Measurements from ENCODE around the gene MTHFD1.
A peak's percentile ranks its signal among the peaks of the same experiment; 100 is the strongest.

Gene MTHFD1

GRCh38 chr14:64454671-64455070, 66.5 kb downstream of the MTHFD1 start:
- no peak for DNase-seq

- DNase-seq = no peak
Observed at GRCh38 chr14:64459405-64460136, 71.4 kb downstream of the MTHFD1 start.

GRCh38 chr14:64461221-64461620, 73.1 kb downstream of the MTHFD1 start:
- DNase-seq = no peak

- no peak for DNase-seq
Observed at GRCh38 chr14:64463195-64463594, 75.0 kb downstream of the MTHFD1 start.

GRCh38 chr14:64463873-64464272, 75.7 kb downstream of the MTHFD1 start:
- DNase-seq = no peak

- no peak for DNase-seq
Observed at GRCh38 chr14:64464651-64465050, 76.5 kb downstream of the MTHFD1 start.

- peak; percentile 63 for DNase-seq
Observed at GRCh38 chr14:64465191-64465822, 77.2 kb downstream of the MTHFD1 start, which contains the start of gene AKAP5. Gene AKAP5, plus strand, starts transcription at chr14:64465499. Its CDS starts 2,896 bp downstream, at chr14:64468395.

GRCh38 chr14:64465831-64466554, 77.8 kb downstream of the MTHFD1 start:
- peak; percentile 37 for DNase-seq

GRCh38 chr14:64467101-64467500, 78.9 kb downstream of the MTHFD1 start:
- DNase-seq = peak; percentile 70

- peak; percentile 10 for DNase-seq
Observed at GRCh38 chr14:64467566-64467965, 79.4 kb downstream of the MTHFD1 start.

GRCh38 chr14:64468451-64468850, 80.3 kb downstream of the MTHFD1 start:
- no peak for DNase-seq

GRCh38 chr14:64474041-64474440, 85.9 kb downstream of the MTHFD1 start:
- DNase-seq = no peak

GRCh38 chr14:64474698-64475097, 86.5 kb downstream of the MTHFD1 start:
- DNase-seq = no peak

GRCh38 chr14:64475585-64476273, 87.6 kb downstream of the MTHFD1 start:
- no peak for DNase-seq

GRCh38 chr14:64476438-64476837, 88.3 kb downstream of the MTHFD1 start:
- no peak for DNase-seq

GRCh38 chr14:64478634-64479250, 90.6 kb downstream of the MTHFD1 start:
- DNase-seq = peak; percentile 64

GRCh38 chr14:64488590-64489099, 100.5 kb downstream of the MTHFD1 start:
- DNase-seq = no peak

GRCh38 chr14:64491637-64492036, 103.5 kb downstream of the MTHFD1 start:
- DNase-seq = no peak

GRCh38 chr14:64493455-64493854, 105.3 kb downstream of the MTHFD1 start:
- DNase-seq = no peak

- DNase-seq = no peak
Observed at GRCh38 chr14:64495252-64495651, 107.1 kb downstream of the MTHFD1 start.

- no peak for DNase-seq
Observed at GRCh38 chr14:64496764-64497163, 108.6 kb downstream of the MTHFD1 start.

- no peak for DNase-seq
Observed at GRCh38 chr14:64500088-64500487, 111.9 kb downstream of the MTHFD1 start.

Measured in hematopoietic multipotent progenitor cell treated with erythropoietin and hydrocortisone succinate and interleukin-3 and kit ligand, for 6 days (in vitro differentiated cells).